PFSK-1 (cell line): Measurements from ENCODE around the gene RBM24.

Experiments
- POLR2AphosphoS5 ChIP-seq: IDR thresholded peaks from 2 replicates; pipeline ENCODE4 v1.6.1; 2012; ENCODE audit warnings: low read depth, mild to moderate bottlenecking, control low read depth, low read length, moderate library complexity
- SIN3A ChIP-seq: IDR thresholded peaks from 2 replicates; pipeline ENCODE4 v1.6.1; 2012; ENCODE audit warnings: mild to moderate bottlenecking, low read length, moderate library complexity, borderline replicate concordance; ENCODE audit not compliant: insufficient read depth
- TAF1 ChIP-seq: IDR thresholded peaks from 2 replicates; pipeline ENCODE4 v1.6.1; 2012; ENCODE audit warnings: low read length, control low read depth, borderline replicate concordance; ENCODE audit not compliant: insufficient read depth

- TF ChIP-seq TAF1 (no peak), POLR2AphosphoS5 (no peak), SIN3A (no peak)
Observed at GRCh38 chr6:17297271-17298080, 16.3 kb downstream of the RBM24 start.
